Measurements from ENCODE around the gene GDPD3. TPM values are rescaled to one million over a fixed set of nuclear protein-coding genes. Genes with fewer than 3 reads are reported as not detected.

Gene GDPD3
- total RNA-seq, 1 donor from 2014 or later = 19.7 TPM

DNA sequence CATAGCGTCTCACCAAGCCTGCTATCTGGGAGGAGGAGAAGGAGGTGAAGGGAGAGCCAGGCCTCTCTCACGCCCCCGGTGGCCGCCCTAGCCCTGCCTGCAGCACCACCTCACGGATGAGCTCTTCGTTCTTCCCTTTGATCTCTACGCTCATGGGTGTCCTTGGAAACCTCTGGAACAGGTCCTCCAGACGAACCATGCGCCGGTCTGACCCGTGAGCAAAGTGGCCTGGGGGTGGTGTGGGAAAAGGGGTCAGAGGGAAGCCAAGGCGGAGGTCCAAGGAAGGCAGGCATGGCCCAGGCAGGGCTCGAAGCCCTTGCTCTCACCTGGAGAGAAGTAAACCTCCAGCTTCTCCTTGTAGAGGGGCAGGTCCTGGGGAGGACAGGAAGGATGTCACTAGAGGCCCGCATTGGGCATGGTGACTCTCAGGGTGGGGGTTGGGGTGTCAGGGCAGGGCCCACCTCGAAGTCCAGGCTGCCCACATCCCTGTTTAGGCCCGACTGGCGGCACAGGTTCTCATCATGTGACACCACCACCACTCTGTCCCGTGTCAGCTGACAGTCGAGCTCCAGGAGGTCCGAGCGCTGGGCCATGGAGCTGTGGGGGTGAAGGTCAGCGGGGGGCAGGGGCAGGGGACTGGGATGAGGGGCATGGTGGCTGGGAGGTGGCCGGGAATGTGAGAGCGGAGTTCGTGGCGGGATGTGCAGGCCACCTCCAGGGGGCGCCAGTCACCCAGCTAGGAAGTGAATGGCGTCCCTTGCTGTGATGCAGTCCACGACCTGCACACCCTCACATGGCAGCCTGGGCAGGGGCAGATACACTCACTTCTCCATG lies 923 bp downstream of the GDPD3 start:
- DNase-seq (ENCODE audit: extremely low spot score, unreplicated experiment) = no peak
- H3K9me3 Mint-ChIP-seq = no peaks in the 10 kb centered on the region
- no peak overlapping the region for H3K27ac Mint-ChIP-seq
- TF ChIP-seq, protein P1, sequence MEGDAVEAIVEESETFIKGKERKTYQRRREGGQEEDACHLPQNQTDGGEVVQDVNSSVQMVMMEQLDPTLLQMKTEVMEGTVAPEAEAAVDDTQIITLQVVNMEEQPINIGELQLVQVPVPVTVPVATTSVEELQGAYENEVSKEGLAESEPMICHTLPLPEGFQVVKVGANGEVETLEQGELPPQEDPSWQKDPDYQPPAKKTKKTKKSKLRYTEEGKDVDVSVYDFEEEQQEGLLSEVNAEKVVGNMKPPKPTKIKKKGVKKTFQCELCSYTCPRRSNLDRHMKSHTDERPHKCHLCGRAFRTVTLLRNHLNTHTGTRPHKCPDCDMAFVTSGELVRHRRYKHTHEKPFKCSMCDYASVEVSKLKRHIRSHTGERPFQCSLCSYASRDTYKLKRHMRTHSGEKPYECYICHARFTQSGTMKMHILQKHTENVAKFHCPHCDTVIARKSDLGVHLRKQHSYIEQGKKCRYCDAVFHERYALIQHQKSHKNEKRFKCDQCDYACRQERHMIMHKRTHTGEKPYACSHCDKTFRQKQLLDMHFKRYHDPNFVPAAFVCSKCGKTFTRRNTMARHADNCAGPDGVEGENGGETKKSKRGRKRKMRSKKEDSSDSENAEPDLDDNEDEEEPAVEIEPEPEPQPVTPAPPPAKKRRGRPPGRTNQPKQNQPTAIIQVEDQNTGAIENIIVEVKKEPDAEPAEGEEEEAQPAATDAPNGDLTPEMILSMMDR (conservative IDR thresholded peaks at IDR 0.05) = peak; percentile 76
- H3K27me3 Mint-ChIP-seq = no peaks in the 10 kb centered on the region
- peaks cover 8% of the 10 kb centered on the region for H3K36me3 Mint-ChIP-seq
- no peaks in the 10 kb centered on the region for H3K4me1 Mint-ChIP-seq (ENCODE audit: unreplicated experiment)
- no peak overlapping the region for H3K4me3 Mint-ChIP-seq

DNA sequence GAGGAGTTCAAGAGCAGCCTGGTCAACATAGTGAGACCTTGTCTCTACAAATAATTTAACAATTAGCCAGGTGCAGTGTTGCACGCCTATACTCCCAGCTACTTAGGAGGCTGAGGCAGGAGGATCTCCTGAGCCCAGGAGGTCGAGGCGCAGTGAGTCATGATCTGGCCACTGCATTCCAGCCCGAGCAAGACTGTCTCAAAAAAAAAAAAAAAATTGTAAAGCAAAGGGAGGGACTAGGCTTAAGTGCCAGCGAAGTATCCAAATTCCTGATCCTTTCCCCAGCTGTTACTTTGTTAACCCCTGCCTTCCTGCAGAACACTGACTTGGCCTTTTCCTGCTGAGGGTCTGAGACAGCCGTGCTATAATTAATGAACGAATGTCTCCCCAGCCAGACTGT lies 2.7 kb downstream of the GDPD3 start:
- TF ChIP-seq, protein P1 (conservative IDR thresholded peaks at IDR 0.05) = no peak
- Mint-ChIP-seq H3K4me1 (ENCODE audit: unreplicated experiment) (no peaks in the 10 kb centered on the region), H3K9me3 (no peaks in the 10 kb centered on the region), H3K27me3 (no peaks in the 10 kb centered on the region), H3K36me3 (peaks cover 9% of the 10 kb centered on the region), H3K4me3 (no peak overlapping the region), H3K27ac (peak overlapping the region; percentile 6)
- DNase-seq (ENCODE audit: extremely low spot score, unreplicated experiment) = no peak

DNA sequence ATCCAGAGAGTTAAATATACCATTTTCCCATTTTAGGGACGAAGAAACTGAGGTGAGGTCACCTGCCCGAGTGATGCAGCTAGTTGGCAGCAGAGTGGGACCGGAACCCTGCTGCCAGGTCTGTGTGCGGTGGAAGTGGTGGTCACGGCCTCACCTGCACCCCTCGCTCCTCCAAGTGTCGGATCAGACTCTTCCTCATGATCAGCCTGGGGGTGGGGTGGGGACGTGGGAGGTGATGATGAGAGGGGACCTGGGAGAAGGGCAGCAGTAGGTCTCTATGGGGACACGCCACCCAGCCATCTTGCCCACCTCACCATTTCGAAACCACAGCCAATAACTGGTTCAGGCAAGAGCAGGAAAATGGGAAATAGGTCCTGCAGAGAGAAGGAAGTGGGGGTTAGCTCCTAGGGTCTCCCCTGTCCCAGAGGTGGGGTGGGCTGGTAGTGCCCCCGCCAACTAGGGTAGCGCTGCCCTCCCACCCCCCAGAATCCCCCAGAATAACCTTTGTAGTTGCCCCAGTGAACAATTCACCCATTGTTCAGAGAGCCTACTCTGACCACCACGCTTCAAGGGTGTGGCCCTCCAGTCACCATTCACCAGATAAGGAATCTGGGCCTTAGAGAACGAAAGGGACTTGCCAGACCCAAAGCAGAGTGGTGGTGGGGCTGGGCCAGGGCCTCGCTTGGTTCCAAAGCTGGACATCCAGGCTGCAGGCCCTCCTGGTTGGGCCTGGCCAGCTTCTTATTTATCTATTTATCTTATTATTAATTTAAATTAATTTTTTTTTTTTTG lies 5.1 kb downstream of the GDPD3 start:
- Mint-ChIP-seq H3K4me3 (no peak overlapping the region), H3K36me3 (peaks cover 25% of the 10 kb centered on the region), H3K9me3 (no peaks in the 10 kb centered on the region), H3K27ac (no peak overlapping the region), H3K4me1 (ENCODE audit: unreplicated experiment) (peaks cover 5% of the 10 kb centered on the region), H3K27me3 (no peaks in the 10 kb centered on the region)
- no peak for DNase-seq (ENCODE audit: extremely low spot score, unreplicated experiment)
- TF ChIP-seq, protein P1 (conservative IDR thresholded peaks at IDR 0.05) = no peak

DNA sequence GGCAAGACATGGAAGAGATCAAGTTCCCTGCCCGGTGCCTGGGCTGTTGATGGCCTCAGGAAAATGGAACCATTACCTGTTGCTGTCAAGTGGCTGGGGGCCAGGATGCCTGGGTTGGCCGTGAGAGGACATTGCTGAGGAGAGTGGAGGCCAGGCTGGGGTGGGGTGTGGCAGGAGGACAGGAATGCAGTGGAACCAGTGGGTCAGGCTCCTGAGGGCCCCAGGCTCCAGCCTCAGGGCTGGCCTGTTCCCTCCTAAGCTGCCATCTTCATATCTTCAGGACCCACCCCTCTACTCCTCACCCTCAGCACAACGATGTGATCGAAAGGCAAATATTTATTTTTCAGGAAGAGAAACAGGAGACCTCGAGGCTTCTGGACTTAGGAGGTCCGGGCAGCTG lies 8.8 kb downstream of the GDPD3 start:
- peaks cover 5% of the 10 kb centered on the region for H3K4me1 Mint-ChIP-seq (ENCODE audit: unreplicated experiment)
- H3K27me3 Mint-ChIP-seq = no peaks in the 10 kb centered on the region
- H3K27ac Mint-ChIP-seq = peak overlapping the region; percentile 90
- H3K9me3 Mint-ChIP-seq = no peaks in the 10 kb centered on the region
- DNase-seq (ENCODE audit: extremely low spot score, unreplicated experiment) = no peak
- peaks cover 31% of the 10 kb centered on the region for H3K36me3 Mint-ChIP-seq
- TF ChIP-seq, protein P1 (conservative IDR thresholded peaks at IDR 0.05) = no peak
- peak overlapping the region; percentile 65 for H3K4me3 Mint-ChIP-seq

DNA sequence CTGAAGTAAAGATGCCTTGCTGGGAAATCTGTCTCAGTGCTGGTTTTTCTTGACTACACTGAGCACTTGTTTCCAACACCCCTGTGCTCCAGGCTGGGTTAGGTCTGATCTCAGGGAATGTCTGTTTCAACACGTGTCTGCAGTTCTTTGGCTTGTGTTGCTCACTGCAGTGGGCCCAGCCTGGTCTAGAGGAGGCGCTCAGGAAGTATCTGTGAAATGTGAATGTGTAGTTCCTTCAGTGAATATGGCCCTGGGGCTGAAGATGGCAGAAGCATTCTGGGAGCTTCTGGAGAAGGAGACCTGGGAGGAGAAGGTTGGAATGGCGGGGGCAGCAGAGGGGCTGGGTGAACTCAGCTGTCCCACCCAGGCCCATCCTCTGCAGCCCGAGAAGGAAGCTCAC lies 9.2 kb downstream of the GDPD3 start:
- Mint-ChIP-seq H3K4me3 (peak overlapping the region; percentile 65), H3K4me1 (ENCODE audit: unreplicated experiment) (peaks cover 5% of the 10 kb centered on the region)

More for the DNA sequence above, 9.2 kb downstream of the GDPD3 start:
- no peaks in the 10 kb centered on the region for H3K9me3 Mint-ChIP-seq
- no peak for DNase-seq (ENCODE audit: extremely low spot score, unreplicated experiment)
- peak overlapping the region; percentile 90 for H3K27ac Mint-ChIP-seq
- TF ChIP-seq, protein P1 (conservative IDR thresholded peaks at IDR 0.05) = no peak
- H3K27me3 Mint-ChIP-seq = no peaks in the 10 kb centered on the region
- H3K36me3 Mint-ChIP-seq = peaks cover 31% of the 10 kb centered on the region
